NCI-H774 (cell line): Measurements from ENCODE around the gene SLC38A5.
"Not testable (repeated sequence)": the region's sequence is repeated elsewhere in the genome, so short reads cannot be mapped to it uniquely, and the experiment has no call there.

Source experiments
- DNase-seq: peaks from one replicate; lab custom pipeline; 2025; lab: John Stamatoyannopoulos, UW

Gene SLC38A5

GRCh38 chrX:48470110-48470832, at the start of gene SLC38A5:
SLC38A5 (minus strand) TSS chrX:48470260; CDS start chrX:48467924, 2,336 bp downstream.
- DNase-seq = no peak

GRCh38 chrX:48519481-48519880, 49.4 kb upstream of the SLC38A5 start:
- DNase-seq = not testable (repeated sequence)

GRCh38 chrX:48516987-48517386, 46.9 kb upstream of the SLC38A5 start:
- no peak for DNase-seq

GRCh38 chrX:48516285-48516684, 46.2 kb upstream of the SLC38A5 start:
- no peak for DNase-seq

- DNase-seq = no peak
Observed at GRCh38 chrX:48515842-48516241, 45.8 kb upstream of the SLC38A5 start.

- no peak for DNase-seq
Observed at GRCh38 chrX:48514868-48515460, 44.9 kb upstream of the SLC38A5 start.

GRCh38 chrX:48514126-48514806, 44.2 kb upstream of the SLC38A5 start:
- DNase-seq = no peak

- DNase-seq = no peak
Observed at GRCh38 chrX:48513670-48514069, 43.6 kb upstream of the SLC38A5 start.

GRCh38 chrX:48512371-48512935, 42.4 kb upstream of the SLC38A5 start:
- DNase-seq = no peak

- DNase-seq = no peak
Observed at GRCh38 chrX:48511560-48511959, 41.5 kb upstream of the SLC38A5 start.

GRCh38 chrX:48509619-48510018, 39.6 kb upstream of the SLC38A5 start:
- DNase-seq = no peak

GRCh38 chrX:48509245-48509590, 39.2 kb upstream of the SLC38A5 start:
- DNase-seq = no peak

GRCh38 chrX:48508400-48509244, 38.6 kb upstream of the SLC38A5 start, which contains the start of gene PORCN:
PORCN (plus strand) TSS chrX:48508992; CDS start chrX:48509821, 829 bp downstream.
- peak; percentile 54 for DNase-seq

GRCh38 chrX:48507246-48507645, 37.2 kb upstream of the SLC38A5 start:
- DNase-seq = no peak

- no peak for DNase-seq
Observed at GRCh38 chrX:48505481-48505880, 35.4 kb upstream of the SLC38A5 start.

GRCh38 chrX:48504261-48504660, 34.2 kb upstream of the SLC38A5 start:
- no peak for DNase-seq

GRCh38 chrX:48498374-48498809, 28.3 kb upstream of the SLC38A5 start:
- DNase-seq = no peak

GRCh38 chrX:48497871-48498270, 27.8 kb upstream of the SLC38A5 start:
- DNase-seq = no peak

GRCh38 chrX:48496660-48497059, 26.6 kb upstream of the SLC38A5 start:
- no peak for DNase-seq

GRCh38 chrX:48493890-48494364, 23.9 kb upstream of the SLC38A5 start:
- DNase-seq = peak; percentile 15

GRCh38 chrX:48492293-48492910, 22.3 kb upstream of the SLC38A5 start:
- DNase-seq = no peak
